Astrocyte (in vitro differentiated cells and primary cell): ENCODE data around the gene ABLIM2.

Source experiments
- CTCF ChIP-seq: IDR thresholded peaks from 2 replicates; pipeline ENCODE4 v1.5.1; 2011; ENCODE audit warnings: low read depth, mild to moderate bottlenecking, inconsistent platforms, low read length, moderate library complexity; ENCODE audit not compliant: insufficient read depth
- EZH2 ChIP-seq: IDR thresholded peaks from 2 replicates; pipeline ENCODE4 v1.6.1; 2012; ENCODE audit warnings: mild to moderate bottlenecking, low read length, inconsistent platforms; ENCODE audit not compliant: insufficient read depth

- TF ChIP-seq CTCF, result no peak
- no peak for TF ChIP-seq EZH2
Observed at GRCh38 chr4:8129136-8129535, 29.5 kb downstream of the ABLIM2 start.
